ENCODE data around the gene RFX3. TPM values are rescaled to one million over a fixed set of nuclear protein-coding genes. Genes with fewer than 3 reads are reported as not detected.
A peak's percentile ranks its signal among the peaks of the same experiment; 100 is the strongest.

The RFX3 gene
- total RNA-seq, 4 donors from 2014 or later: 2.1 to 11.5 (median 7.3) TPM

- peak overlapping the region in 3 of 4 donors; percentile 14 to 24 (median 23) for H3K4me3 ChIP-seq
- peak overlapping the region; percentile 97 to 100 (median 100) for H3K27ac ChIP-seq
- H3K4me1 ChIP-seq: peaks cover 8 to 56% of the 10 kb centered on the region in 2 donors
- peak; percentile 74 to 80 for ATAC-seq
- DNase-seq: no peak
- H3K36me3 ChIP-seq: no peaks in the 10 kb centered on the region
- TF ChIP-seq CTCF (IDR thresholded peaks at IDR 0.05 in 4 of 5, conservative IDR thresholded peaks at IDR 0.05 in 1 of 5): no peak
- TF ChIP-seq POLR2A (IDR thresholded peaks at IDR 0.05): no peak
- no peaks in the 10 kb centered on the region for H3K27me3 ChIP-seq
- H3K9me3 ChIP-seq: no peaks in the 10 kb centered on the region
- in situ Hi-C loops (cut with MboI; ENCODE audit: low sequenced_read_pairs in 4 of 4): no loop called here
- intact Hi-C loops (cut with DNase I; ENCODE audit: low total_unique reads): no loop called here
These were observed 8.3 kb downstream of the RFX3 start for GRCh38 chr9:3517377-3518048.

GRCh38 chr9:3516667-3517330, 9.0 kb downstream of the RFX3 start:
- Histone ChIP-seq H3K4me3 (peak overlapping the region; percentile 14 to 24 (median 21)), H3K9me3 (no peaks in the 10 kb centered on the region), H3K27me3 (no peaks in the 10 kb centered on the region), H3K4me1 (peaks cover 9 to 51% of the 10 kb centered on the region in 2 donors), H3K36me3 (no peaks in the 10 kb centered on the region), H3K27ac (peak overlapping the region; percentile 97 to 100 (median 100))
- DNase-seq (peak in 1 of 2 donors; percentile 46), ATAC-seq (peak; percentile 64 to 73)
- intact Hi-C loops (cut with DNase I; ENCODE audit: low total_unique reads): no loop called here
- in situ Hi-C loops (cut with MboI; ENCODE audit: low sequenced_read_pairs in 4 of 4): no loop called here
- TF ChIP-seq CTCF (IDR thresholded peaks at IDR 0.05 in 4 of 5, conservative IDR thresholded peaks at IDR 0.05 in 1 of 5): no peak
- TF ChIP-seq POLR2A (IDR thresholded peaks at IDR 0.05): no peak

- no peak for TF ChIP-seq POLR2A (IDR thresholded peaks at IDR 0.05)
- no peak for TF ChIP-seq CTCF (IDR thresholded peaks at IDR 0.05 in 4 of 5, conservative IDR thresholded peaks at IDR 0.05 in 1 of 5)
- in situ Hi-C loops (cut with MboI; ENCODE audit: low sequenced_read_pairs in 4 of 4): no loop called here
- Histone ChIP-seq H3K27ac (peak overlapping the region in 2 of 4 donors; percentile 99 to 100), H3K27me3 (no peaks in the 10 kb centered on the region), H3K9me3 (no peaks in the 10 kb centered on the region), H3K36me3 (no peaks in the 10 kb centered on the region), H3K4me3 (no peak overlapping the region), H3K4me1 (peaks cover 13 to 53% of the 10 kb centered on the region in 2 donors)
- DNase-seq (no peak), ATAC-seq (no peak)
- intact Hi-C loops (cut with DNase I; ENCODE audit: low total_unique reads): no loop called here
These were observed 10.4 kb downstream of the RFX3 start for GRCh38 chr9:3515405-3515804.

- intact Hi-C loops (cut with DNase I; ENCODE audit: low total_unique reads): no loop called here
- Histone ChIP-seq H3K36me3 (no peaks in the 10 kb centered on the region), H3K4me3 (no peak overlapping the region), H3K9me3 (no peaks in the 10 kb centered on the region), H3K4me1 (peaks cover 13 to 53% of the 10 kb centered on the region in 2 donors), H3K27ac (peak overlapping the region in 3 of 4 donors; percentile 13 to 100 (median 99)), H3K27me3 (no peaks in the 10 kb centered on the region)
- TF ChIP-seq POLR2A (IDR thresholded peaks at IDR 0.05): no peak
- TF ChIP-seq CTCF (IDR thresholded peaks at IDR 0.05 in 4 of 5, conservative IDR thresholded peaks at IDR 0.05 in 1 of 5): no peak
- in situ Hi-C loops (cut with MboI; ENCODE audit: low sequenced_read_pairs in 4 of 4): no loop called here
- DNase-seq (no peak), ATAC-seq (no peak)
These were observed 11.0 kb downstream of the RFX3 start for GRCh38 chr9:3514786-3515185.

Measured in gastrocnemius medialis (tissue), 4 donors.